ENCODE data around the gene BHLHA9. TPM values are rescaled to one million over a fixed set of nuclear protein-coding genes. Genes with fewer than 3 reads are reported as not detected.

The BHLHA9 gene
- total RNA-seq, 1 donor from 2014 or later, result not detected

- DNase-seq, result no peak
Measured at GRCh38 chr17:1256699-1257098, 13.5 kb upstream of the BHLHA9 start.

GRCh38 chr17:1260086-1260769 lies 10.0 kb upstream of the BHLHA9 start:
- no peak for DNase-seq

- DNase-seq, result no peak
Measured at GRCh38 chr17:1260770-1261161, 9.5 kb upstream of the BHLHA9 start.

GRCh38 chr17:1264196-1264595 lies 6.0 kb upstream of the BHLHA9 start:
- no peak for DNase-seq

- no peak for DNase-seq
Measured at GRCh38 chr17:1267471-1267943, 2.7 kb upstream of the BHLHA9 start.

- no peak for DNase-seq
Measured at GRCh38 chr17:1271030-1271423, 783 bp downstream of the BHLHA9 start.

GRCh38 chr17:1271441-1271840 lies 1.2 kb downstream of the BHLHA9 start:
- DNase-seq, result no peak

- no peak for DNase-seq
Measured at GRCh38 chr17:1272701-1273100, 2.5 kb downstream of the BHLHA9 start.

- no peak for DNase-seq
Measured at GRCh38 chr17:1273492-1274244, 3.4 kb downstream of the BHLHA9 start.

GRCh38 chr17:1274245-1274608 lies 4.0 kb downstream of the BHLHA9 start:
- DNase-seq, result no peak

- no peak for DNase-seq
Measured at GRCh38 chr17:1275205-1275961, 5.1 kb downstream of the BHLHA9 start.

- DNase-seq, result no peak
Measured at GRCh38 chr17:1275962-1276736, 5.9 kb downstream of the BHLHA9 start.

- DNase-seq, result no peak
Measured at GRCh38 chr17:1280652-1281051, 10.4 kb downstream of the BHLHA9 start.

- no peak for DNase-seq
Measured at GRCh38 chr17:1286379-1287106, 16.3 kb downstream of the BHLHA9 start.

- no peak for DNase-seq
Measured at GRCh38 chr17:1289695-1290094, 19.5 kb downstream of the BHLHA9 start.

GRCh38 chr17:1290676-1291075 lies 20.4 kb downstream of the BHLHA9 start:
- DNase-seq, result no peak

GRCh38 chr17:1294157-1294717 lies 24.0 kb downstream of the BHLHA9 start:
- no peak for DNase-seq

GRCh38 chr17:1298606-1299005 lies 28.4 kb downstream of the BHLHA9 start:
- no peak for DNase-seq

- no peak for DNase-seq
Measured at GRCh38 chr17:1299552-1300370, 29.5 kb downstream of the BHLHA9 start.

GRCh38 chr17:1300371-1300905 lies 30.2 kb downstream of the BHLHA9 start:
- DNase-seq, result no peak

All from skin of body (tissue), 2 donors.